Trophoblast cell (in vitro differentiated cells and primary cell): ENCODE measurements around the gene ADAMTSL2.
A peak's percentile ranks its signal among the peaks of the same experiment; 100 is the strongest.

ENCODE experiments used
- DNase-seq, 2 donors: peaks; one replicate each; pipeline ENCODE4 v3.0.0-alpha.2; 2016
- H2AFZ ChIP-seq: 2 replicates; pipeline ENCODE4 v1.6.1; 2013; ENCODE audit warnings: low read length, moderate library complexity, mild to moderate bottlenecking; ENCODE audit not compliant: insufficient read depth, poor library complexity
- H2AK5ac ChIP-seq: 2 replicates; pipeline ENCODE4 v1.6.1; 2013; ENCODE audit warnings: mild to moderate bottlenecking, low read length
- H2BK120ac ChIP-seq: 2 replicates; pipeline ENCODE4 v1.6.1; 2013; ENCODE audit warnings: low read length, mild to moderate bottlenecking, moderate library complexity; ENCODE audit not compliant: insufficient read depth, poor library complexity
- H2BK12ac ChIP-seq: 2 replicates; pipeline ENCODE4 v1.6.1; 2013; ENCODE audit warnings: mild to moderate bottlenecking, low read length, moderate library complexity
- H2BK5ac ChIP-seq: 2 replicates; pipeline ENCODE4 v1.6.1; 2013; ENCODE audit warnings: low read length, low read depth, moderate library complexity, mild to moderate bottlenecking; ENCODE audit not compliant: poor library complexity
- H3K14ac ChIP-seq: 2 replicates; pipeline ENCODE4 v1.6.1; 2013; ENCODE audit warnings: mild to moderate bottlenecking, low read length
- H3K18ac ChIP-seq: 2 replicates; pipeline ENCODE4 v1.6.1; 2013; ENCODE audit warnings: mild to moderate bottlenecking, low read length
- H3K23ac ChIP-seq: 2 replicates; pipeline ENCODE4 v1.6.1; 2013; ENCODE audit warnings: low read length
- H3K27ac ChIP-seq: 2 replicates; pipeline ENCODE4 v1.5.1; 2013; ENCODE audit warnings: low read depth, mild to moderate bottlenecking, inconsistent platforms, low read length, moderate library complexity
- H3K27me3 ChIP-seq: 2 replicates; pipeline ENCODE4 v1.6.1; 2013; ENCODE audit warnings: inconsistent platforms, mild to moderate bottlenecking, low read length, moderate library complexity; ENCODE audit not compliant: insufficient read depth
- H3K36me3 ChIP-seq, 2 experiments: 1 replicate in 1 of 2; 2 replicates in 1 of 2; pipeline ENCODE4 v1.6.1; 2013; ENCODE audit warnings: low read length in 2 of 2, mild to moderate bottlenecking in 2 of 2, moderate library complexity in 1 of 2; ENCODE audit not compliant: insufficient read depth in 2 of 2, control insufficient read depth in 1 of 2
- H3K4ac ChIP-seq: 2 replicates; pipeline ENCODE4 v1.6.1; 2013; ENCODE audit warnings: low read depth, mild to moderate bottlenecking, low read length, moderate library complexity
- H3K4me1 ChIP-seq, 2 experiments: 1 replicate in 1 of 2; 2 replicates in 1 of 2; pipeline ENCODE4 v1.6.1; 2013; ENCODE audit warnings: low read length in 2 of 2, mild to moderate bottlenecking in 2 of 2, moderate library complexity in 1 of 2; ENCODE audit not compliant: insufficient read depth in 2 of 2, control insufficient read depth in 1 of 2
- H3K4me2 ChIP-seq: 2 replicates; pipeline ENCODE4 v1.6.1; 2013; ENCODE audit warnings: inconsistent platforms, mild to moderate bottlenecking, low read length, moderate library complexity
- H3K4me3 ChIP-seq: 2 replicates; pipeline ENCODE4 v1.5.1; 2013; ENCODE audit warnings: mild to moderate bottlenecking, low read depth, low read length, inconsistent platforms
- H3K79me1 ChIP-seq: one replicate; pipeline ENCODE4 v1.6.1; 2013; ENCODE audit warnings: low read length
- H3K79me2 ChIP-seq: 2 replicates; pipeline ENCODE4 v1.6.1; 2013; ENCODE audit warnings: low read length, mild to moderate bottlenecking; ENCODE audit not compliant: control insufficient read depth, insufficient read depth, poor library complexity
- H3K9ac ChIP-seq: 2 replicates; pipeline ENCODE4 v1.6.1; 2013; ENCODE audit warnings: mild to moderate bottlenecking, low read length
- H3K9me3 ChIP-seq: 2 replicates; pipeline ENCODE4 v1.6.1; 2013; ENCODE audit warnings: low read depth, mild to moderate bottlenecking, control low read depth, inconsistent platforms, low read length; ENCODE audit not compliant: insufficient read depth
- H4K12ac ChIP-seq: 2 replicates; pipeline ENCODE4 v1.6.1; 2013; ENCODE audit warnings: low read depth, mild to moderate bottlenecking, low read length, moderate library complexity
- H4K8ac ChIP-seq: 2 replicates; pipeline ENCODE4 v1.6.1; 2013; ENCODE audit warnings: low read depth, mild to moderate bottlenecking, low read length, moderate library complexity
- H4K91ac ChIP-seq: one replicate; pipeline ENCODE4 v1.6.1; 2013; ENCODE audit warnings: low read depth, mild to moderate bottlenecking, low read length, moderate library complexity
- WGBS: extraction: QIAGEN DNeasy Blood & Tissue Kit; methylation state at CpG from one replicate; pipeline ENCODE4 v1.1.7; 2013; ENCODE audit warnings: missing lambda C conversion rate; ENCODE audit not compliant: insufficient read length, insufficient coverage; ENCODE audit errors: extremely low coverage; 5-methylcytosine and 5-hydroxymethylcytosine counted together

The ADAMTSL2 gene

DNA sequence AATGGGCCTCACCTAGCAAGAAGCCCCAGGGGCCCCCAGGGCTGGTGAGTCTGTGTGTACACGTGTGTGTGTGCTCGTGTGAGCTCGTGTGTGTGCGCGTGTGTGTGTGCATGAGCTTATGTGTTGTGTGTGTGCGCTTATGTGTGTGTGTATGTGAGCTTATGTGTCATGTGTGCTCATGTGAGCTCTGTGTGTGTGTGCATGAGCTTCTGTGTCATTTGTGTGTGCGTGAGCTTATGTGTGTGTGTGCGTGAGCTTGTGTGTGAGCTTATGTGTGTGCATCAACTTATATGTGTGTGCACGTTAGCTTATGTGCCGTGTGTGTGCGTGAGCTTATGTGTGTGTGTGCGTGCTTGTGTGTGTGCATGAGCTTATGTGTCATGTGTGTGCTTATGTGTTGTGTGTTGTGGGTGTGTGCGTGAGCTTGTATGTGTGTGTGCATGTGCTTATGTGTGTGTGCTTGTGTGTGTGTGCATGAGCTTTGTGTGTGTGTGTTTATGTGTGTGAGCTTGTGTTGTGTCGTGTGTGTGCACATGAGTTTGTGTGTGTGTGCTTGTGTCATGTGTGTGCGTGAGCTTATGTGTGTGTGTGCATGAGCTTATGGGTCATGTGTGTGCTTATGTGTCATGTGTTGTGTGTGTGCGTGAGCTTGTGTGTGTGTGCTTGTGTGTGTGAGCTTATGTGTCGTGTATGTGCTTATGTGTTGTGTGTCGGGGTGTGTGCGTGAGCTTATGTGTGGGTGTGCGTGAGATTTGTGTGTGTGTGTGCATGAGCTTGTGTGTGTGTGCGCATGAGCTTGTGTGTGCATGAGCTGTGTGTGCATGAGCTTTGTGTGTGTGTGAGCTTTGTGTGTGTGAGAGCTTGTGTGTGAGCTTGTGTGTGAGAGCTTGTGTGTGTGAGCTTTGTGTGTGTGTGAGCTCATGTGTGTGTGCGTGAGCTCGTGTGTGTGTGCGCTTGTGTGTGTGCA, 38.9 kb upstream of the ADAMTSL2 start:
- Histone ChIP-seq H3K23ac (peak overlapping the region; percentile 3), H3K27me3 (no peaks in the 10 kb centered on the region), H2BK120ac (no peak overlapping the region), H3K79me1 (no peaks in the 10 kb centered on the region), H3K9me3 (peaks cover 15% of the 10 kb centered on the region), H2BK12ac (no peak overlapping the region), H3K4me2 (no peak overlapping the region), H3K36me3 (no peaks in the 10 kb centered on the region), H3K4me3 (peak overlapping the region; percentile 41), H3K9ac (no peak overlapping the region), H3K4ac (no peak overlapping the region), H2AFZ (no peak overlapping the region), H3K14ac (no peak overlapping the region), H3K27ac (no peak overlapping the region), H4K12ac (no peak overlapping the region), H4K8ac (no peak overlapping the region), H3K18ac (no peak overlapping the region), H3K79me2 (no peaks in the 10 kb centered on the region), H3K4me1 (peaks cover 2 to 12% of the 10 kb centered on the region in 2 experiments), H4K91ac (no peak overlapping the region), H2AK5ac (no peak overlapping the region), H2BK5ac (no peak overlapping the region)
- DNase-seq, result no peak
- 100% methylated on average over 3 of the region's 24 CpGs for WGBS

DNA sequence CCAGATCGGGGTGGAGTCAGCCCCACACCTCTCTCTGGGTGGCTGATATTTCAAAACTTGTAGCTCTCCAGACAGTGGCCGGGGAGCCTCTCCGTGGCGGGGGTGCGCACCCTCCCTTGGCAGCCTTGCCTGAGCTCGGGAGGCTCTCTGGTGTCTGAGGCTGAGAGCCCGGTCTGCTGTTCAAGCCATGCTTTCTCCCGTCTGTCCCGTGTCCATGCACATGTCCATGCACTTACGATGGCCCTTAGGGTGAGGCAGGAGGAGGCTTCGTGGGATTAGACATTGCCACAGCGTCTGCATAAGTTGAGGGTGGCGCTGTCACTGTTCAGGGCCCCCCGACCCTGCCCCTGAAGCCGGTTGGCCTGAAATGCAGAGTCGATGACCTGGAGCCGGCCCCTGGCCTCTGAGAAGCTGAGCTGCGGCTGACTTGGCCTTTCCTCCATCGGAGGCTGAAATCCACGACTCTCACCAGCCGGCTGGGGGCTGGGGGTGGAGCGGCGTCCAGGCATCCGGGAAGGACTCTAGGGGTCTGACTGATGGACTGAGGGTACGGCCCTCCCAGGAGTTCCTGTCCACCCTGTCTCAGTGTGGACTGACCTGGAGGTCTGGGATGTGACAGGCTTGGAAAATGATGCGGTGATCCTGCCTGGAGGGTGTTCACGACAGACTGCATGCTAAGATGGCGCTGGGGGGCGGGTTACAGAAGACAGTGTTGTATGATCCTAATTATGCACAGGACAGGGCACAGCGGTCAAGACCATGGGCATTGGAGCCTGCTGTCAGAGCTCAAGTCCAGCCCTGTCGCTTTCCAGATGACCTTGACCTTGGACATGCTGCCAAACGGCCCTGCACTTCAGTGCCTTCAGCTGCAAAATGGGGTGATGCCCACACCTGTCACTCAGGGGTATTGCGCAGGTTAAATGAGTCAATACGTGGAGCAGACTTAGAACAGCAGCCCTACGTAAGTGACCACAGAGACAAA, 37.4 kb upstream of the ADAMTSL2 start:
- no CpG with 5 or more reads among the region's 35 CpGs for WGBS
- Histone ChIP-seq H3K36me3 (no peaks in the 10 kb centered on the region), H3K4me3 (no peak overlapping the region), H4K12ac (no peak overlapping the region), H4K91ac (no peak overlapping the region), H3K27ac (no peak overlapping the region), H4K8ac (no peak overlapping the region), H3K9me3 (peaks cover 15% of the 10 kb centered on the region), H3K23ac (no peak overlapping the region), H2AFZ (no peak overlapping the region), H3K79me2 (no peaks in the 10 kb centered on the region), H3K27me3 (no peaks in the 10 kb centered on the region), H3K14ac (no peak overlapping the region), H3K18ac (no peak overlapping the region), H2AK5ac (no peak overlapping the region), H2BK12ac (no peak overlapping the region), H3K4me1 (peaks cover 2 to 12% of the 10 kb centered on the region in 2 experiments), H2BK5ac (no peak overlapping the region), H3K9ac (no peak overlapping the region), H3K4ac (no peak overlapping the region), H3K79me1 (no peaks in the 10 kb centered on the region), H2BK120ac (no peak overlapping the region), H3K4me2 (no peak overlapping the region)
- no peak for DNase-seq

DNA sequence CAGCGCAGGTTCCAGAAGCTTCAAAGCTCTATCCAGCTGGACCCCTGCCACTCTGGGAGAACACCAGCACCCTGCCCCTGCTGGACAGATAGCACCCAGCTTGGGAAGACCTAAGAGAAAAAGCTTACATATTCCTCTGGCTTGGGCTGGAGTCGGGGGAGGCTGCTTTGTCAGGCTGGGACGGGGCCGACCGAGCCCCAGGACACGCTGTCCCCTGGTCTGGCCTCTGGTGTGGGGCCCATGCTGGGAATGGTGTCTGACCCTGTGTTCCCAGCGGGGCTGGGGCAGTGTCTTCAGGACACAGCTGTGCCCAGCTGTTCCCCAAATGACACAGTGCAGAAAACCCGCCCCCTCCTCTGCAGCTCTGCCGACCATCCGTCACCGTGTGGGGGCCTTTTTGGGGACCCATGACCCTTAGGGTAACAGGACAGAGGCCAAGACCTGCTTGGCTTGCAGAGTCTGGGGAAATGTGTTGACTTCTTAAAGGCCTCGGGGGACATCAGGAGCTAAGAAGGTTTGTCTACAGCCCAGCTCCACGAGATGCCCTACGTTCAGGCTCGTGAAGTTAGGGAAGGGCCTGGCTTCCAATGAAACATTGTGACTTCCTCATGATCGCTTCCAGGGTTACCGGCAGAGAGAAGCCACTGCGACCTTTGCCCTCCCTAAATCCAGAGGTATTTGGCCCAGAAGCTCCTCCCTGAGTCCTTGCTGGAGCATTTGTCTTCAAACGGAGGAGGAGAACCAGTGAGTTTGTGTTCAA, 35.2 kb upstream of the ADAMTSL2 start:
- Histone ChIP-seq H3K4ac (no peak overlapping the region), H3K9me3 (peaks cover 15% of the 10 kb centered on the region), H3K4me3 (no peak overlapping the region), H4K91ac (peak overlapping the region; percentile 33), H3K14ac (no peak overlapping the region), H2BK12ac (no peak overlapping the region), H3K79me2 (no peaks in the 10 kb centered on the region), H2BK120ac (no peak overlapping the region), H3K79me1 (no peaks in the 10 kb centered on the region), H3K18ac (no peak overlapping the region), H3K36me3 (no peaks in the 10 kb centered on the region), H4K8ac (no peak overlapping the region), H2AK5ac (no peak overlapping the region), H3K4me2 (no peak overlapping the region), H3K27me3 (no peaks in the 10 kb centered on the region), H3K27ac (no peak overlapping the region), H2AFZ (no peak overlapping the region), H3K9ac (no peak overlapping the region), H4K12ac (no peak overlapping the region), H2BK5ac (no peak overlapping the region), H3K4me1 (peaks cover 2 to 12% of the 10 kb centered on the region in 2 experiments), H3K23ac (no peak overlapping the region)
- WGBS, result no CpG with 5 or more reads among the region's 19 CpGs
- DNase-seq, result no peak

DNA sequence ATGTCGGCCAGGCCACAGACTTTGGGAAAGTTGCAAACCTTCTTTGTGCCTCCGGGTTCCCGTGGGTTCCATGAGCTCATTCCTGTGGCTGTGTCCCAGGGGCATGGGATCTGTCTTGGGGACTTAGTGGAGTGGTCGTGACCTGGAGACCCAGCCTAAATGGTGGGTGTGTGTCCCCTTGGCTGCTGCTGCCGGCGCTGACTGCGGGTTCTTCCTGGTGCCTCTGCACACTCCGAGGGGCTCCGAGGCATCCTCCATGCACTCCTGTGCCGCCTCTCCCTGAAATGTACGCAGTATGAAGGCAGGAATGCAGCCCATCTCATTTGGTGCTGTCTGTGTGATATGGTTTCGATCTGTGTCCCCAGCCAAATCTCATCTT, 34.6 kb upstream of the ADAMTSL2 start:
- Histone ChIP-seq H2AFZ (no peak overlapping the region), H3K14ac (no peak overlapping the region), H2AK5ac (no peak overlapping the region), H3K27ac (no peak overlapping the region), H3K79me2 (no peaks in the 10 kb centered on the region), H4K91ac (no peak overlapping the region), H3K4ac (no peak overlapping the region), H3K79me1 (no peaks in the 10 kb centered on the region), H4K12ac (no peak overlapping the region), H3K36me3 (no peaks in the 10 kb centered on the region), H3K4me3 (no peak overlapping the region), H3K18ac (no peak overlapping the region), H3K4me2 (no peak overlapping the region), H3K23ac (no peak overlapping the region), H3K4me1 (peaks cover 2 to 12% of the 10 kb centered on the region in 2 experiments), H3K9ac (no peak overlapping the region), H4K8ac (no peak overlapping the region), H3K9me3 (peaks cover 15% of the 10 kb centered on the region), H3K27me3 (no peaks in the 10 kb centered on the region), H2BK120ac (no peak overlapping the region), H2BK12ac (no peak overlapping the region), H2BK5ac (no peak overlapping the region)
- DNase-seq, result no peak
- WGBS, result no CpG with 5 or more reads among the region's 12 CpGs
